Activated T-cell treated with anti-CD3 and anti-CD28 coated beads, Interleukin-2, amount 50 U/mL, for 4 hours (primary cell): ENCODE results near the gene CNPY3. TPM values are rescaled to one million over a fixed set of nuclear protein-coding genes. Genes with fewer than 3 reads are reported as not detected.

Experiments
- total RNA-seq, 3 donors: library from RNA; stranded (reverse); gene quantifications; one replicate each; pipeline ENCODE4 v1.2.1, GENCODE V29; 2021

CNPY3 gene
- total RNA-seq, 3 donors from 2014 or later = 41.9 to 46.6 (median 42.4) TPM

Other genes with a start within 250 kb of the CNPY3 start
- gene PRPH2, start 206.9 kb upstream of the CNPY3 start, total RNA-seq = under 1 TPM in 1 of 3 donors, not detected in 2; 0.05 TPM
- gene TBCC, start 183.4 kb upstream of the CNPY3 start, total RNA-seq = 10 to 100 TPM; 19.6 to 21.4 (median 20.1) TPM
- gene BICRAL, start 147.4 kb upstream of the CNPY3 start, total RNA-seq = 1 to 10 TPM; 7.6 to 8.5 (median 8.2) TPM
- 100 to 1,000 TPM; 262 to 307 (median 280) TPM for gene RPL7L1, start 49.9 kb upstream of the CNPY3 start, total RNA-seq
- not detected for gene PTCRA, start 13.4 kb upstream of the CNPY3 start, total RNA-seq
- gene GNMT, start 31.3 kb downstream of the CNPY3 start, total RNA-seq = under 1 TPM; 0.20 to 0.71 (median 0.69) TPM
- gene PEX6, start 49.7 kb downstream of the CNPY3 start, total RNA-seq = 10 to 100 TPM in 2 of 3 donors, 1 to 10 TPM in 1; 4.2 to 13.2 (median 10.9) TPM
- 10 to 100 TPM; 32.8 to 37.0 (median 32.9) TPM for gene PPP2R5D, start 55.1 kb downstream of the CNPY3 start, total RNA-seq
- 10 to 100 TPM; 95.7 to 98.6 (median 96.8) TPM for gene MEA1, start 84.5 kb downstream of the CNPY3 start, total RNA-seq
- gene KLHDC3, start 84.8 kb downstream of the CNPY3 start, total RNA-seq = 10 to 100 TPM; 51.9 to 55.8 (median 52.2) TPM
- 100 to 1,000 TPM in 2 of 3 donors, 10 to 100 TPM in 1; 98.1 to 103 (median 100) TPM for gene RRP36, start 92.1 kb downstream of the CNPY3 start, total RNA-seq
- gene CUL7, start 124.4 kb downstream of the CNPY3 start, total RNA-seq = 10 to 100 TPM; 13.2 to 15.0 (median 13.3) TPM
- gene MRPL2, start 130.0 kb downstream of the CNPY3 start, total RNA-seq = 100 to 1,000 TPM in 2 of 3 donors, 10 to 100 TPM in 1; 93.3 to 120 (median 115) TPM
- gene KLC4, start 130.2 kb downstream of the CNPY3 start, total RNA-seq = 1 to 10 TPM; 5.4 to 9.1 (median 7.4) TPM
- 1 to 10 TPM; 1.3 to 4.3 (median 1.9) TPM for gene PTK7, start 146.8 kb downstream of the CNPY3 start, total RNA-seq
- gene SRF, start 241.8 kb downstream of the CNPY3 start, total RNA-seq = 10 to 100 TPM; 72.0 to 80.1 (median 72.8) TPM